Natural killer cell (primary cell): ENCODE results near the gene DENND4B. TPM values are rescaled to one million over a fixed set of nuclear protein-coding genes. Genes with fewer than 3 reads are reported as not detected.

Experiments used
- ATAC-seq, 3 donors: fragments of 150-1000 bp in 2 of 3; fragments of 200-7000 bp in 1 of 3; cut with Tn5 transposase; 1 replicate in 1 of 3; 2 replicates in 2 of 3; pipeline ENCODE4 v1.10.0; 2021; ENCODE audit warnings: mild to moderate bottlenecking in 2 of 3, moderate library complexity in 2 of 3
- DNase-seq, 2 donors: peaks; one replicate each; pipeline versions ENCODE4 v3.0.0 to v3.0.0-alpha.2; 2013 to 2021; ENCODE audit warnings: mixed read lengths in 1 of 2
- H3K27ac ChIP-seq: one replicate; pipeline ENCODE4 v1.5.1; 2013; ENCODE audit warnings: mild to moderate bottlenecking, low read length
- H3K27me3 ChIP-seq: one replicate; pipeline ENCODE4 v1.6.1; 2013; ENCODE audit warnings: low read length; ENCODE audit not compliant: control insufficient read depth, insufficient read depth
- H3K36me3 ChIP-seq: one replicate; pipeline ENCODE4 v1.6.1; 2013; ENCODE audit warnings: low read length; ENCODE audit not compliant: control insufficient read depth, insufficient read depth
- H3K4me1 ChIP-seq: one replicate; pipeline ENCODE4 v1.6.1; 2013; ENCODE audit warnings: low read length; ENCODE audit not compliant: control insufficient read depth, insufficient read depth
- H3K4me3 ChIP-seq: one replicate; pipeline ENCODE4 v1.5.1; 2013; ENCODE audit warnings: low read length
- H3K9me3 ChIP-seq: one replicate; pipeline ENCODE4 v1.6.1; 2013; ENCODE audit warnings: low read length; ENCODE audit not compliant: control insufficient read depth, insufficient read depth
- H3K27ac Mint-ChIP-seq, 2 donors: one replicate each; pipeline ENCODE4 v1.8.0; 2022; ENCODE audit warnings: mild to moderate bottlenecking in 2 of 2, mixed read lengths in 2 of 2, moderate library complexity in 1 of 2
- H3K27me3 Mint-ChIP-seq, 2 donors: one replicate each; pipeline ENCODE4 v1.8.0; 2022; ENCODE audit warnings: low read depth in 2 of 2, mixed read lengths in 2 of 2
- H3K36me3 Mint-ChIP-seq: one replicate; pipeline ENCODE4 v1.8.0; 2022; ENCODE audit warnings: mixed read lengths
- H3K4me1 Mint-ChIP-seq, 2 donors: one replicate each; pipeline ENCODE4 v1.8.0; 2022; ENCODE audit warnings: mixed read lengths in 2 of 2
- H3K4me3 Mint-ChIP-seq: one replicate; pipeline ENCODE4 v1.8.0; 2022; ENCODE audit warnings: mild to moderate bottlenecking, moderate library complexity, mixed read lengths
- H3K9me3 Mint-ChIP-seq, 2 donors: one replicate each; pipeline ENCODE4 v1.8.0; 2022; ENCODE audit warnings: mixed read lengths in 2 of 2
- WGBS: methylation state at CpG from one replicate; pipeline ENCODE4 v1.1.7; 2013; ENCODE audit warnings: missing lambda C conversion rate; ENCODE audit not compliant: insufficient coverage; 5-methylcytosine and 5-hydroxymethylcytosine counted together
- intact Hi-C: fragments of 100-400 bp; cut with micrococcal nuclease; formaldehyde crosslinking; loops from one replicate; pipeline ENCODE4 v1.14.2; 2022
- total RNA-seq, 4 donors: library from RNA; stranded (reverse); fragments of 120-200 nt in 1 of 4; gene quantifications; one replicate each; pipeline versions ENCODE4 v1.2.3 to v1.2.4, GENCODE V29; 2013 to 2022
- TF ChIP-seq, protein P1 (sequence below): fragments of 200-600 bp; IDR thresholded peaks from one replicate; pipeline ENCODE4 v1.8.0; 2022; ENCODE audit warnings: antibody characterized with exemption

Gene DENND4B
- total RNA-seq, 3 donors from 2014 or later (not counting 1 experiment from before 2014, with no cell fraction given), result 244 to 322 (median 291) TPM

DNA sequence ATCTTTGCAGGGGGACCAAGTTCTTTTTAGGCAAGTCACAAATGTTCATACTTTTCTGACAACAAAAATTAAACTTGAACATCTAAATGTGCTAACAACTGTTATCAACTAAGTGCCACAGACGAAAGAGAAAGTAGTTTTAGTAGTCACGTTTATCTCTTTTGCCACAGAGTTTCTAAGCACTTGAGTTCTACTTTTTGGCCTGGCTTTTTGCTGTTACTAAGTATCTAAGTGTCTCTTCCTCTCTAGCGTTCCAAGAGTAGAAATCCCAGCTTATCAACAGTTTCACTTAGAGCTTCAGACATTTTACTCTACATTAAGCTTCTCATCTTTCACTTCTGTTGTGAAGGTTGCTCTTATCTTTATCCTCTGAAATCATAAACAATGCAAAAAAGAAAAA is 58.0 kb downstream of the DENND4B start:
- Histone ChIP-seq H3K27ac (peak overlapping the region; percentile 50), H3K9me3 (no peaks in the 10 kb centered on the region), H3K4me3 (no peak overlapping the region), H3K4me1 (peaks cover 10% of the 10 kb centered on the region), H3K27me3 (no peaks in the 10 kb centered on the region), H3K36me3 (peaks cover 16% of the 10 kb centered on the region)
- Mint-ChIP-seq H3K27me3 (no peaks in the 10 kb centered on the region), H3K4me3 (peak overlapping the region; percentile 51), H3K36me3 (no peaks in the 10 kb centered on the region), H3K9me3 (no peaks in the 10 kb centered on the region), H3K27ac (peak overlapping the region; percentile 82), H3K4me1 (peaks cover 35 to 36% of the 10 kb centered on the region in 2 donors)
- peak; percentile 54 to 72 (median 58) for ATAC-seq
- intact Hi-C loops, result no loop called here
- 3% methylated on average over 3 of the region's 3 CpGs for WGBS
- TF ChIP-seq, protein P1, sequence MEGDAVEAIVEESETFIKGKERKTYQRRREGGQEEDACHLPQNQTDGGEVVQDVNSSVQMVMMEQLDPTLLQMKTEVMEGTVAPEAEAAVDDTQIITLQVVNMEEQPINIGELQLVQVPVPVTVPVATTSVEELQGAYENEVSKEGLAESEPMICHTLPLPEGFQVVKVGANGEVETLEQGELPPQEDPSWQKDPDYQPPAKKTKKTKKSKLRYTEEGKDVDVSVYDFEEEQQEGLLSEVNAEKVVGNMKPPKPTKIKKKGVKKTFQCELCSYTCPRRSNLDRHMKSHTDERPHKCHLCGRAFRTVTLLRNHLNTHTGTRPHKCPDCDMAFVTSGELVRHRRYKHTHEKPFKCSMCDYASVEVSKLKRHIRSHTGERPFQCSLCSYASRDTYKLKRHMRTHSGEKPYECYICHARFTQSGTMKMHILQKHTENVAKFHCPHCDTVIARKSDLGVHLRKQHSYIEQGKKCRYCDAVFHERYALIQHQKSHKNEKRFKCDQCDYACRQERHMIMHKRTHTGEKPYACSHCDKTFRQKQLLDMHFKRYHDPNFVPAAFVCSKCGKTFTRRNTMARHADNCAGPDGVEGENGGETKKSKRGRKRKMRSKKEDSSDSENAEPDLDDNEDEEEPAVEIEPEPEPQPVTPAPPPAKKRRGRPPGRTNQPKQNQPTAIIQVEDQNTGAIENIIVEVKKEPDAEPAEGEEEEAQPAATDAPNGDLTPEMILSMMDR, result no peak
- peak in 1 of 2 donors; percentile 28 for DNase-seq

DNA sequence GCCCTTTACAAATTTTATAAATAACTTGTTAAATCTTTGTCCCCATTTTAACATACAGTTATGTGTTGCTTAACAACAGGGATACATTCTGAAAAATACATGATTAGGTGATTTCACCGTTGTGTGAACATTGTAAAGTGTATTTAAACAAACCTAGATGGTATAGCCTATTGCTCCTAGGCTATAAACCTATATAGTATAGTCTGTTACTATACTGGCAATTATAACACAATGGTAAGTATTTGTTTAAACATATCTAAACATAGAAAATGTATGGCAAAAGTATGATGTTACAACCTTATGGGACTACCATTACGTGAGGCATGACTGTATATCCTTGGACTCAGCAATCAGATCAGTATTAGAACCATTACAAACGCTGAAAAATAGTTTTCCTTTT is 60.4 kb downstream of the DENND4B start:
- no peak overlapping the region for H3K4me3 Mint-ChIP-seq
- H3K27me3 Mint-ChIP-seq, result no peaks in the 10 kb centered on the region
- no peaks in the 10 kb centered on the region for H3K27me3 ChIP-seq
- H3K9me3 ChIP-seq, result no peaks in the 10 kb centered on the region
- TF ChIP-seq, protein P1, result no peak
- no peak for ATAC-seq
- intact Hi-C loops, result no loop called here
- peaks cover 34 to 36% of the 10 kb centered on the region in 2 donors for H3K4me1 Mint-ChIP-seq
- no peak overlapping the region for H3K27ac ChIP-seq
- H3K36me3 ChIP-seq, result peaks cover 16% of the 10 kb centered on the region
- 100% methylated on average over 2 of the region's 3 CpGs for WGBS
- no peaks in the 10 kb centered on the region for H3K36me3 Mint-ChIP-seq
- no peaks in the 10 kb centered on the region for H3K9me3 Mint-ChIP-seq
- peaks cover 14% of the 10 kb centered on the region for H3K4me1 ChIP-seq
- H3K4me3 ChIP-seq, result no peak overlapping the region
- no peak for DNase-seq
- H3K27ac Mint-ChIP-seq, result no peak overlapping the region

DNA sequence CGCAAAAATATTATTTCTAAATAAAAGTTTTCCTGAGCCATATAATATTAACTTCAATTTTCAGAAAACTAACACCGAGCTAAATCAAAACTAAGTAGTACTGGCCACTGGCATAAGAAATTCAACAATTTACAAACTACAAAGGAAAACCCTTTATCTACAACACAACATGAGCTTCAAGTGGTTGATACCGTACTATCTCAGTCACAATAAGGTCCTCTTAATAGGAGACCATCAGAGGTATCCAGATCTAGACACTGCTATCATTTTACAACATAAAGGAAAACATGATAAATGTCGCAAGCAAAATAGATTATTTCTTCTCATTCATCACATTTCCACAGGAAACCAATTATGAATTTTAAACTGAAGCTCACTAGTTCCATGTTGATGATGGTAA is 63.3 kb downstream of the DENND4B start:
- Mint-ChIP-seq H3K27ac (no peak overlapping the region), H3K4me3 (no peak overlapping the region), H3K36me3 (no peaks in the 10 kb centered on the region), H3K9me3 (no peaks in the 10 kb centered on the region), H3K27me3 (no peaks in the 10 kb centered on the region), H3K4me1 (peaks cover 23 to 30% of the 10 kb centered on the region in 2 donors)
- H3K36me3 ChIP-seq, result peaks cover 14% of the 10 kb centered on the region
- peaks cover 20% of the 10 kb centered on the region for H3K4me1 ChIP-seq
- no peak overlapping the region for H3K27ac ChIP-seq
- intact Hi-C loops, result loop anchor here (2.0 kb wide), 1 partner anchor 16 kb away; no protein-coding TSS in a partner anchor
- DNase-seq, result no peak
- no peak overlapping the region for H3K4me3 ChIP-seq
- no peak for ATAC-seq
- no peaks in the 10 kb centered on the region for H3K27me3 ChIP-seq
- 94% methylated on average over 3 of the region's 4 CpGs for WGBS
- TF ChIP-seq, protein P1, result no peak
- H3K9me3 ChIP-seq, result no peaks in the 10 kb centered on the region

DNA sequence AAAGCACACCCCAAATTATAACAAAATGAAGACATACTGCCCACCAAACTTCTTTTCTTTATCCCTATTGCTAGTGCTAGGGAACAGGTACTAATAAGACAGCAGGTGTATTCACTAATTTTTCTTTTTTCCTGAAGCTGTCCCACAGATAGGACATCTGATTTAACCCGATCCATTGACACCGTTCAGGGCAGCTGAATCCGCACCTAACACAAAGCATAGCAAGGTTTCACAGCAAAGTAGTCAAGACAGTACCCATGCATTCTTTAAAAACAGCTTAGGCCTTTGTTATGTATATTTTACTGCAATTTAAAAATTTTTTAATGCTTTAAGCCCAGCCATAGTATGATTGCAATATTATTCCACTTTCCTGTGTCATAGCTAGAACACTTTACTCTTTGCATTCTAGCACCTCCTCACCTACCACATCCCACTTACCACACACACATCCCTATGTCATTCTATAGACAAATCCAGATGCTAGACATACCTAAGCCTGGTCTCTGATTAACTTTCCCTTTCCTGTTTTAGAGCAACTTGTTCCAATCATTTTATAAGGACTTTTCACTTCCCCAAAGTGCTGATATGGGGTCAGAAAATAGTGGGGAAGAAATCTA is 64.1 kb downstream of the DENND4B start:
- ATAC-seq (peak in 1 of 3 donors; percentile 33), DNase-seq (no peak)
- Mint-ChIP-seq H3K4me3 (no peak overlapping the region), H3K36me3 (no peaks in the 10 kb centered on the region), H3K27ac (no peak overlapping the region), H3K27me3 (no peaks in the 10 kb centered on the region), H3K4me1 (peaks cover 24 to 25% of the 10 kb centered on the region in 2 donors), H3K9me3 (no peaks in the 10 kb centered on the region)
- Histone ChIP-seq H3K9me3 (no peaks in the 10 kb centered on the region), H3K27ac (no peak overlapping the region), H3K4me3 (no peak overlapping the region), H3K4me1 (peaks cover 14% of the 10 kb centered on the region), H3K36me3 (peaks cover 11% of the 10 kb centered on the region), H3K27me3 (no peaks in the 10 kb centered on the region)
- intact Hi-C loops, result loop anchor here (2.0 kb wide), 1 partner anchor 16 kb away; no protein-coding TSS in a partner anchor
- WGBS, result 89% methylated on average over 3 of the region's 3 CpGs
- TF ChIP-seq, protein P1, result no peak
